ENCODE results near the gene CACNG7. TPM values are rescaled to one million over a fixed set of nuclear protein-coding genes. Genes with fewer than 3 reads are reported as not detected.

CACNG7 gene
- total and polyA plus RNA-seq, 10 of the 15 experiments (the other 5 are each of a cell fraction or from before 2014, with no cell fraction given) = not detected

DNA sequence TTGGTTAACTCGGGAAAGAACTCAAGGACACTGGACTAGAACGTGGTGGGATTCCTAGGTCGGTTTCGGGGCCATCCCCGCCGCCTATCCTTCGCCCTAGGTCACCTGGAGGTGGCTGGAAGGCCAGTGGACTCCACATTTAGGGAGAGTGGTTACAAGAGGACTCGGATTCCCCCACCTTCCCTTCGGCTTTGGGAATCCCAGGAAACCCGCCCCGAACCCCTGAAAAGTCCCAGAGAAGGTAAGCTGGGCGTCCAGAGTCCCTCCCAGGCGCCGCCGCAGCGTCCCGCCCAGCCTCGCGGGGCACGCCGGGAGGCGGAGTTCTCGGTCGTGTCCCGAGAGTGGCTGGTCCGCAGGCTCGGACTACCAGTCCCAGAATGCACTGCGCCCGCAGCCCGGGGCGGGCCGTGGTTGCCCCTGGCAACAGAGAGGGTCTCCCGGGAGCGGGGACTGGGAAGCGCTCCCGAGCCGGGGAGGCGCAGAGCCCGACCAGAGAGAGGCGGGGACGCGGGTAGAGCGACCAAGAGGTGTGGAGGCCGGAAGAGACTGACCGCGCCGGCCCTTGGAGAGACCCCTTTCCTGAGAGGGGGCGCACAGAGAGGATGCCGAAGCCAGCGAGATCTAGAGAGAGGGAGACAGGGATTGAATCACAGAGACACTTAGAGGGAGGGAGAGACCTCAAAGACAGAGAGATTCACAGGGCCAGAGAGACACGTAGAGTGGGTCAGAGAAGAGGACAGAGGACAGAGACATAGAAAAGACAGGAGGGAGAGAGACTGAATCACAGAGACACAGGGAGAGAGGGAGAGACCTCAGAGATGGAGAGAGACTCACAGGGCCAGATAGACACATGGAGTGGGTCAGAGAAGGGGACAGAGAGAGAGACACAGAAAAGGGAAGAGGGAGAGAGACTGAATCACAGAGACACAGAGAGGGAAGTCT, 29.7 kb upstream of the CACNG7 start:
- Histone ChIP-seq H2AFZ (ENCODE audit: control insufficient read depth, low read depth, low read length) (no peak overlapping the region), H3K4me2 (ENCODE audit: control insufficient read depth, insufficient read depth) (no peak overlapping the region), H4K20me1 (ENCODE audit: control insufficient read depth, insufficient read depth) (no peaks in the 10 kb centered on the region), H3K27ac (ENCODE audit: control insufficient read depth, insufficient read depth) (no peak overlapping the region), H3K79me2 (ENCODE audit: control insufficient read depth, insufficient read depth, low read length) (no peaks in the 10 kb centered on the region), H3K9me3 (replicated peaks; ENCODE audit: control insufficient read depth, insufficient read depth, low read length) (no peaks in the 10 kb centered on the region; the same call in 2 of the 3 replicates), H3K9ac (ENCODE audit: control insufficient read depth, insufficient read depth, low read length) (no peak overlapping the region), H3K36me3 (ENCODE audit: control insufficient read depth in 2 of 2, insufficient read depth in 2 of 2, low read length in 1 of 2) (no peaks in the 10 kb centered on the region), H3K4me1 (ENCODE audit: control insufficient read depth, insufficient read depth, low read length) (no peaks in the 10 kb centered on the region), H3K4me3 (no peak overlapping the region; the same call in 1 of the 2 replicates), H3K27me3 (replicated peaks in 1 of 2; ENCODE audit: control insufficient read depth in 2 of 2, insufficient read depth in 2 of 2, low read length in 1 of 2) (no peaks in the 10 kb centered on the region)
- in situ Hi-C loops (cut with MboI) = no loop called here
- no peak for ATAC-seq
- ChIA-PET SMC1A (ENCODE audit: uncharacterized antibody, unreplicated experiment) (no interaction called here), RAD21 (ENCODE audit: unreplicated experiment) (no interaction called here), CTCF (no interaction called here), POLR2A (no interaction called here)
- no TSS peak for BruUV-seq (replicated peaks)
- FAIRE-seq = no peak
- TF ChIP-seq ETV6 (conservative IDR thresholded peaks at IDR 0.05 in 1 of 2, IDR thresholded peaks at IDR 0.05 in 1 of 2; ENCODE audit: borderline replicate concordance in 1 of 2, low read depth in 1 of 2) = no peak
- TF ChIP-seq, protein P1, sequence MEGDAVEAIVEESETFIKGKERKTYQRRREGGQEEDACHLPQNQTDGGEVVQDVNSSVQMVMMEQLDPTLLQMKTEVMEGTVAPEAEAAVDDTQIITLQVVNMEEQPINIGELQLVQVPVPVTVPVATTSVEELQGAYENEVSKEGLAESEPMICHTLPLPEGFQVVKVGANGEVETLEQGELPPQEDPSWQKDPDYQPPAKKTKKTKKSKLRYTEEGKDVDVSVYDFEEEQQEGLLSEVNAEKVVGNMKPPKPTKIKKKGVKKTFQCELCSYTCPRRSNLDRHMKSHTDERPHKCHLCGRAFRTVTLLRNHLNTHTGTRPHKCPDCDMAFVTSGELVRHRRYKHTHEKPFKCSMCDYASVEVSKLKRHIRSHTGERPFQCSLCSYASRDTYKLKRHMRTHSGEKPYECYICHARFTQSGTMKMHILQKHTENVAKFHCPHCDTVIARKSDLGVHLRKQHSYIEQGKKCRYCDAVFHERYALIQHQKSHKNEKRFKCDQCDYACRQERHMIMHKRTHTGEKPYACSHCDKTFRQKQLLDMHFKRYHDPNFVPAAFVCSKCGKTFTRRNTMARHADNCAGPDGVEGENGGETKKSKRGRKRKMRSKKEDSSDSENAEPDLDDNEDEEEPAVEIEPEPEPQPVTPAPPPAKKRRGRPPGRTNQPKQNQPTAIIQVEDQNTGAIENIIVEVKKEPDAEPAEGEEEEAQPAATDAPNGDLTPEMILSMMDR (IDR thresholded peaks at IDR 0.05 in 2 of 3, conservative IDR thresholded peaks at IDR 0.05 in 1 of 3; ENCODE audit: control insufficient read depth in 2 of 3, extremely low read depth in 1 of 3, insufficient read depth in 1 of 3, low read depth in 3 of 3, low read length in 3 of 3) = no peak
- TF ChIP-seq RUNX3 (IDR thresholded peaks at IDR 0.05; ENCODE audit: low read length) = no peak
- no peak for TF ChIP-seq CREB1 (IDR thresholded peaks at IDR 0.05; ENCODE audit: low read depth)
- no peak for TF ChIP-seq TCF3 (IDR thresholded peaks at IDR 0.05; ENCODE audit: borderline replicate concordance, insufficient read depth, low read depth, low read length)
- TF ChIP-seq NFIC (IDR thresholded peaks at IDR 0.05; ENCODE audit: low read depth, low read length) = no peak
- no peak for TF ChIP-seq SIX5 (IDR thresholded peaks at IDR 0.05; ENCODE audit: low read depth, low read length, severe bottlenecking)
- no peak for TF ChIP-seq STAT1 (conservative IDR thresholded peaks at IDR 0.05)
- no peak for TF ChIP-seq ATF7 (IDR thresholded peaks at IDR 0.05; ENCODE audit: low read depth)
- TF ChIP-seq GABPA (IDR thresholded peaks at IDR 0.05; ENCODE audit: low read depth) = no peak
- DNase-seq (ENCODE audit: low read depth, low spot score) = no peak
- 13% methylated on average over 51 of the region's 51 CpGs for WGBS (ENCODE audit: insufficient coverage, insufficient replicate concordance, low lambda C conversion rate, missing lambda C conversion rate)
- intact Hi-C loops (cut with micrococcal nuclease; ENCODE audit: unreplicated experiment) = no loop called here

All from GM12878 (cell line).